Nephron progenitor cell (in vitro differentiated cells): Measurements from ENCODE around the gene SLC44A1.

ENCODE experiments used
- DNase-seq: peaks from one replicate; pipeline ENCODE4 v3.0.0; 2021
- H3K27ac Mint-ChIP-seq: 2 replicates; pipeline ENCODE4 v1.8.0; 2021; ENCODE audit warnings: mild to moderate bottlenecking, moderate library complexity, mixed read lengths
- H3K27me3 Mint-ChIP-seq: 2 replicates; pipeline ENCODE4 v1.8.0; 2021; ENCODE audit warnings: mild to moderate bottlenecking, low read depth, mixed read lengths; ENCODE audit not compliant: poor library complexity
- H3K36me3 Mint-ChIP-seq: 2 replicates; pipeline ENCODE4 v1.8.0; 2021; ENCODE audit warnings: low read depth, mixed read lengths
- H3K4me1 Mint-ChIP-seq: 2 replicates; pipeline ENCODE4 v1.8.0; 2021; ENCODE audit warnings: mixed read lengths
- H3K4me3 Mint-ChIP-seq: 2 replicates; pipeline ENCODE4 v1.8.0; 2021; ENCODE audit warnings: mild to moderate bottlenecking, moderate library complexity, mixed read lengths
- H3K9me3 Mint-ChIP-seq: 2 replicates; pipeline ENCODE4 v1.8.0; 2021; ENCODE audit warnings: mild to moderate bottlenecking, moderate library complexity, mixed read lengths
- TF ChIP-seq, protein P1 (sequence below): fragments of 200-600 bp; sonication (generic); IDR thresholded peaks from 2 replicates; pipeline ENCODE4 v1.5.0; 2021; ENCODE audit warnings: antibody characterized with exemption

SLC44A1 gene

DNA sequence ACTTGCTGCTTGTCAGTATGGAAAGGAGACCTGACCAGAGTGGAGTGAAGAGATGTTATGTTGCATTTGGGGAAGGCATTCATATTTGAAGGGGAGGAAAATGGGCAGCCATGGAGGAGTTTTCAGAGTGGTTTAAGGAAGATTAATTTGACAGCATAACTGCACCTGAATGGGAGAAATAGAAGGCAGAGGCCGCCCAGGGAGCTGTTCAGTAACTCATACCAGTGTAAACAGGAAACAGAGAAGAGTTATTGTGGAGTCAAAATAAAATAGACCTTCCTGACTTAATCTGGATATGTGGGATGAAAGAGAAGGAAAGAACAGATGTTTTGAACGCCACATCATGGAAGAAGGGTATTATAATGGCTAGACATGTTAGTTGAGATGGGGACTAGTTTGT, 13.4 kb downstream of the SLC44A1 start:
- Mint-ChIP-seq H3K4me1 (peaks cover 65% of the 10 kb centered on the region), H3K36me3 (peaks cover 4% of the 10 kb centered on the region), H3K27ac (peak overlapping the region; percentile 95)

DNA sequence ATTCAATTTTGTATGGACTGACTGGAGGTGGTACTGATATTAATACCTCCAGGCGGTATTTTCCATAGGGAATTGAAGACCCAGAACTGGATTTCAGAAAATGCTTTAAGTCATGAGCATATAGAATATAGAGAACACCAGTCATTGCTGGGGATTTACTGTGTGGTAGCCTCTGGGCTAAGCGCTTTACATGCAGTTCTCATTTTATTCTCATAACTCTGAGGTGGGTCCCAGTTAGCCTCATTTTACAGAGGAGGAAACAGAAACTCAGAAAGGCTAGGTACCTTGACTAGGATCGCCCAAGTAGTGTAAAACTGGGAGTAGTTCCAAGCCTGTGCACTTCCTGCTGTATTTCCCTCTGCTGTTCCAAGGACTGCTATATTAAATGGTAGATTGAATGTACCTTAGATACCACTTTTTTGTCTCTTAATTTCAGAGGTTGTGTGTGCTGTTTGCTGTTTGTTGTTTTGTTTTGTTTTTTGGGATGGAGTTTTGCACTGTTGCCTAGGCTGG, 13.8 kb downstream of the SLC44A1 start:
- Mint-ChIP-seq H3K4me1 (peaks cover 60% of the 10 kb centered on the region), H3K4me3 (no peak overlapping the region), H3K27ac (peak overlapping the region; percentile 95), H3K36me3 (peaks cover 9% of the 10 kb centered on the region), H3K9me3 (no peaks in the 10 kb centered on the region), H3K27me3 (no peaks in the 10 kb centered on the region)
- DNase-seq = no peak
- TF ChIP-seq, protein P1, sequence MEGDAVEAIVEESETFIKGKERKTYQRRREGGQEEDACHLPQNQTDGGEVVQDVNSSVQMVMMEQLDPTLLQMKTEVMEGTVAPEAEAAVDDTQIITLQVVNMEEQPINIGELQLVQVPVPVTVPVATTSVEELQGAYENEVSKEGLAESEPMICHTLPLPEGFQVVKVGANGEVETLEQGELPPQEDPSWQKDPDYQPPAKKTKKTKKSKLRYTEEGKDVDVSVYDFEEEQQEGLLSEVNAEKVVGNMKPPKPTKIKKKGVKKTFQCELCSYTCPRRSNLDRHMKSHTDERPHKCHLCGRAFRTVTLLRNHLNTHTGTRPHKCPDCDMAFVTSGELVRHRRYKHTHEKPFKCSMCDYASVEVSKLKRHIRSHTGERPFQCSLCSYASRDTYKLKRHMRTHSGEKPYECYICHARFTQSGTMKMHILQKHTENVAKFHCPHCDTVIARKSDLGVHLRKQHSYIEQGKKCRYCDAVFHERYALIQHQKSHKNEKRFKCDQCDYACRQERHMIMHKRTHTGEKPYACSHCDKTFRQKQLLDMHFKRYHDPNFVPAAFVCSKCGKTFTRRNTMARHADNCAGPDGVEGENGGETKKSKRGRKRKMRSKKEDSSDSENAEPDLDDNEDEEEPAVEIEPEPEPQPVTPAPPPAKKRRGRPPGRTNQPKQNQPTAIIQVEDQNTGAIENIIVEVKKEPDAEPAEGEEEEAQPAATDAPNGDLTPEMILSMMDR = no peak

More for the DNA sequence above, 13.4 kb downstream of the SLC44A1 start:
- DNase-seq = no peak
- no peaks in the 10 kb centered on the region for H3K9me3 Mint-ChIP-seq
- H3K27me3 Mint-ChIP-seq = no peaks in the 10 kb centered on the region
- H3K4me3 Mint-ChIP-seq = peak overlapping the region; percentile 12
- TF ChIP-seq, protein P1 = no peak

DNA sequence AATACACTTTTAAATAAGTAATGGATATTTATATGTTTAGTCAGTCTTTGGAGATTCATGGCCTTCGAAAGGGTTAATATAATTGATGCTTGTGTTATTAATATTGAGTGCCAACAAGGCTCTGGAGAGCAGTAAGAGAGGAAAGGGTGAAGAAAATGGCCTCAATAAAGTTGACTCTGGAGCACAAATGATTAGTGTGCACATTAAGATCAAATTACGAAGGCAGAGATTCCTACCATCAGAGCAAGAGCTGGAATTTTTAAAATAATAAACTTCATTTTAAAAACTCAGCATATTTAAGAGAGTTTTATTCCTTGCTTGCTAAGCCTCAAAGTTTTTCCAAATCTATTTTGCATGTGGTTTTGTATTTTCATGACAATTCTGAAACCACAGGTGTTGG, 14.8 kb downstream of the SLC44A1 start:
- H3K9me3 Mint-ChIP-seq = no peaks in the 10 kb centered on the region

DNA sequence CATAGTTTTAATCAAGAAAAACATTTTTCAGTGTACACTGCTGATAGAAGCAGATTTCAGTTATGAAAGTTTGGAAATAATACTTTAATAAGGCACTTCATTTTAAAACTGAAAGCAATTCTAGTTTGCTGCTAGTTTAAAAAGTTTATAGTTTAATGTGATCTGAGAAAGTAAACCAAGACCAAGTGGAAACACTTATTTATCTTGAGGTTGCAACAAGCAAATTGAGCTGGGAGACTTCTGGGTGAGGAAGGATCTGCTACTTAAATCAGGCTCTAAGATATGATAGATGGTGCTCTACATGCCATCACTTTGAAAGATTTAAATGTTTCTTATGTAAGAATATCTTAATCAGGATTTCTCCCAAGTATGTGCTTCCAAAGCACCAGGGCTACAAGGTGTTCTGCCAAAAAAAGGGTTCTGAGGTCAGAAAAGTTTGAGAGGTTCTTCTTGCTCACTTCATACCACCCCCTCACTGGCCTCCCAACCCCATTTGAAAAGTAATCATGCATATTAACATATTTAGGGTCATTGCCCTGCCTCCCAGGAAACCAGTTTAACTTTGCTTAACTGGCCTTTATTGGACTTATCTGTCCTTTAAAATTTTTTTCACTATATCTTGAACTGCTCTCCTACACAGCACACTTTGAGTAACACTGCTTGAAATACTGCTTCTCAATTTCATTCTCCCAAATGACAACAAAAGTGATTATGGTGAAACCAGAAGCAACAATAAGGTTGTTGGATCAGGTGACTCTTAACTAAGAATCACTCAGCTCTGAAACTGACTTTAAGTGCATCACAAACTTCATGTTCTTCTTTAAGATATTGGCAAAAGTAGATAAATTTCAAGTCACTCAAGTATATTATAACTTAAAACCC, 15.5 kb downstream of the SLC44A1 start:
- Mint-ChIP-seq H3K27ac (peak overlapping the region; percentile 57), H3K9me3 (peaks cover under 1% of the 10 kb centered on the region), H3K27me3 (peaks cover under 1% of the 10 kb centered on the region), H3K4me3 (peak overlapping the region; percentile 35), H3K36me3 (peaks cover 21% of the 10 kb centered on the region), H3K4me1 (peaks cover 47% of the 10 kb centered on the region)
- TF ChIP-seq, protein P1 = no peak
- no peak for DNase-seq

More for the DNA sequence above, 14.8 kb downstream of the SLC44A1 start:
- H3K27me3 Mint-ChIP-seq = no peaks in the 10 kb centered on the region
- H3K4me1 Mint-ChIP-seq = peaks cover 54% of the 10 kb centered on the region
- H3K4me3 Mint-ChIP-seq = peak overlapping the region; percentile 49
- DNase-seq = no peak
- peaks cover 15% of the 10 kb centered on the region for H3K36me3 Mint-ChIP-seq
- H3K27ac Mint-ChIP-seq = peak overlapping the region; percentile 81
- TF ChIP-seq, protein P1 = no peak

DNA sequence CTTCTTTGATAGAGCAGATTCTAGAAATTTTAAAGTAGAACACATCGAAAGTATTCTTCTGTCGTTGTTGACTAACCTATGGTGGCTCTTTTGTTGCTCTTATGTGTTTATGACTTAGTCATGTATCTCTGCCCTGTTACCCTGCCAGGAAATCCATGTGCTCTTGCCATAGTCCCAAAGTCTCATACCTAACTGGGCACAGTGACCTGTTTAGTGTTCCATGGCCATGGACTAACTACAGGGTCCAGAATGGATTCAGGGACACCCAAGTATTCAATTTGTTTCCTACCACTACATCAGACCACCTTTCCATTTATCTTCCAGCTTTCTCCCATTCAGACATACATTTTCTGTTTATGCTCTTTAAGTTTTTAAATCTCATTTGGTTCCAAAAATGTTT, 18.0 kb downstream of the SLC44A1 start:
- Mint-ChIP-seq H3K9me3 (peaks cover 12% of the 10 kb centered on the region), H3K36me3 (peaks cover 40% of the 10 kb centered on the region), H3K4me3 (no peak overlapping the region), H3K4me1 (peaks cover 39% of the 10 kb centered on the region), H3K27ac (peak overlapping the region; percentile 27), H3K27me3 (peaks cover 5% of the 10 kb centered on the region)
- TF ChIP-seq, protein P1 = no peak
- no peak for DNase-seq
